ENCODE results near the gene KRTAP25-1.

KRTAP25-1 gene

DNA sequence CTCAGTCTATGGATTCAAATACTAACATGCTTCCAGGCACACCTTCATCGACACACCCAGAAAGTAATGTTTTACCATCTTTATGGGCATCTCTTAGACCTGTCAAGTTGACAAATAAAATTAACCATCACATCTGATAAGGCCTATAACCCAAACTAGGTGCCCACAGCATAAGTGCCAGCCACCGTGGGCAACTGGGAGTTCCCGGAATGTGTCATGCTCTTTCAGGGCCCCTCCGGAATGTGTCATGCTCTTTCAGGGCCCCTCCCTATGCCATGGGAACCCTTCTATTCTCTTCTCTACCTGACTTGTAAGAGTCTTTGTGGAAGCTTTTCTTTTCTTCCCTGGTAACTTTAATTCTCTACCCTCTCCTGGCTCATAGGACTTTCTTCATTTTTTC, 33.2 kb downstream of the KRTAP25-1 start:
- in situ Hi-C loops (cut with HindIII; ENCODE audit: low pct_ligation_motif_present, low pct_unique_long_range_greater_than_20kb, low sequenced_read_pairs): no loop called here
- no peak for DNase-seq

DNA sequence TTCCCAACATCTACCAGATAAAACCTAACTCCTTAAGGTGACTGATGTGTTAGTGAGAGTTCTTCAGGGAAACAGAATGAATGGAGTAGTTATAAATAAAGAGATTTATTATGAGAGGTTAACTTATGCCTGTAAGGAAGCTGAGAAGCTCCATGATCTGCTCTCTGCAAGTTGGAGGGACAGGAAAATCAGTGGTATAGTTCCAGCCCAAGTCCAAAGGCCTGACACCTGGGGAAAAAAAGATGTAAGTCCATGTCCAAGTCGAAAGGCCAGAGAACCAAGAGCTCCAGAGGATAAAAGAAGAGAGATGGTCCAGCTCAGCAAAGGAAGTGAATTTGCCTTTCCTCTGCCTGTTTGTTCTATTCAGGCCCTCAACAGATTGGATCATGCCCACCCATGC, 33.6 kb downstream of the KRTAP25-1 start:
- no peak for DNase-seq
- in situ Hi-C loops (cut with HindIII; ENCODE audit: low pct_ligation_motif_present, low pct_unique_long_range_greater_than_20kb, low sequenced_read_pairs): no loop called here

DNA sequence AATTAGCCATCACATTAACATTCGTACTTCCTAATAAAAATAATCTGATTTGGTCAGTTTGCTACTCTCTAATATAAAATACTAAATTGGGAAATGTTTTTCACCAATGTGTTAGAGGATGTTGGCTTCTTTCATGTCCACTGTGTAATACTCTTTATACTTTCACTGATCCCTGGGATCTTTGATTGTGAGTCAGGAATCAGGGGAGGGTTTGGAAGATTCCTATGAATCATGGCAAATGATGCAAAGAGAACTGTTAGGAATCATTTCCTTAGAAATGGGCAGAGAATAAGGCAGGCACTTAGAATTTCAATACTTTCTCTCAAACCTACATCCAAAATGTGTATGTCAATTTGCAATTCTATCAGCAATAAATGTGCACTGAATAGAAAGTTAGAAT, 37.5 kb downstream of the KRTAP25-1 start:
- in situ Hi-C loops (cut with HindIII; ENCODE audit: low pct_ligation_motif_present, low pct_unique_long_range_greater_than_20kb, low sequenced_read_pairs): no loop called here
- DNase-seq: no peak

DNA sequence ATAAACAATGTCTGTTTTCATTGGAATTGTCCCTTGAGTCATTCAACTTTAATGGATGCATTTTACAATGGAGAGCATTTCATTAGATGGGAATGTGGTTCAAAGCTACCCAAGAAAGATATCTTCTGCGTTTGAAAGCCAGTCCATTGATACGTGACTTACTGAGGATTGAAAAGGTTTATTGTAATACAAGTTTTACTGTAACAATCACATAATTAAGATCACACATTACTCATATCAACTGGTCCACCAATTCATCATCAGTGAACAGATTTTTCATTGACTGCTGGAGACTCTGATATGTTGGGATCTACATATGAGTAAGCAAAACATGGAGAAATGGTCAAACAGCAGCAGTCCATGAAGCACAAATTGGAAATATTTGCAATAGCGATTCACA, 39.4 kb downstream of the KRTAP25-1 start:
- in situ Hi-C loops (cut with HindIII; ENCODE audit: low pct_ligation_motif_present, low pct_unique_long_range_greater_than_20kb, low sequenced_read_pairs): no loop called here
- no peak for DNase-seq

DNA sequence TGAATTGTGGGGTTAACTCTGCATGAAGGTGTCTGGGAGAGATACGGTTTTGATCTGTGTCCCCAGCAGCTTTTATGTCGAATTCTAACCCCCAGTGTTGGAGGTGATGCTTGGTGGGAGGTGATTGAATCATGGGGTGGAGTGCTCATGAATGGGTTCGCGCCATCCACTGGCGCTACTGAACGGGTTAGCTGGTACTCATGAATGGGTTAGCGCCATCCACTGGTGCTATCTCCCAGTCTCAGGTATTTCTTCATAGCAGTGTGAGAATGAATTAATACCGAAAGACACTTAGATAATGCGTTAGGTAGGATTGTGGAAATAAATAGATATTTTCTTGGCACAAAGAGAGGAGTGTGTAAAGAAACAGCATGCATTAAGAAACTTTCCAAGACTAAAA, 40.5 kb downstream of the KRTAP25-1 start:
- in situ Hi-C loops (cut with HindIII; ENCODE audit: low pct_ligation_motif_present, low pct_unique_long_range_greater_than_20kb, low sequenced_read_pairs): no loop called here
- no peak for DNase-seq

DNA sequence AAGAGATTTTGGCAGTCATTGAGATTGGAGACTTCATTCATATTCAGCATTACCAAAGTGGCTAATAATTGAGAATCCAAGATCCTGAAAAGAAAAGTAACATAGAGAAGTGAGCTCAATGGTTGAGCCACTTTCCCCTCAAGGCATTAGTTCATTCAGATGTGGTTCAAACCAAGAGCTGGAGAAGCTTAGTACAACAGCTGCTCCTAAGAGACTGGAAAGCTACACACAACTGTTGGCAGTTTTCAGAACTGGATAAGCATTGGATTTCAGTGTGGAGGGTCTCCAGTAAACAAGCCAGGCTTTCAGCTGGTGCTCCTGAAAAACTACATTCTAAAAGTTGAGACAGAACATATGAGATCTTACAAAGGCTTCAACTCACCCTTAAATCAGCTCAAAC, 44.3 kb downstream of the KRTAP25-1 start:
- in situ Hi-C loops (cut with HindIII; ENCODE audit: low pct_ligation_motif_present, low pct_unique_long_range_greater_than_20kb, low sequenced_read_pairs): no loop called here
- no peak for DNase-seq

DNA sequence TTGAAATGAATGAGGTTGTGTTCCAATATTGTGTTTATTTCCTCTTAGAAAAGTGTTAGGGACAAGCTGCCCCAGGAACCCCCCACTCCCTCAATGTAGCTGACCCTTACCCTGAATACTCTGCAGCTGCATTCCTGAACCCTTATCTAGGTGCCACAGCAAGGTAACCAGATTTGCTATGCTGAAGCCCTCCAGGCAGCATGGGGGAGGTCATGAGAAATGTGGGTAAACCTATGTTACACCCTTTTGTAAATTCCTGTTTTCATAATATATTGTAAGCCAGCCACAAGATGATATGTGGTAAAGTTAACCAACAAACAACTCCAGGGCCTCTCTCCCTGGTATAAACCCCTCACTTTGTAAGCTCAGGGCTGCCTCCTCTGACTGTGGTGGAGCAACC, 45.6 kb downstream of the KRTAP25-1 start:
- no peak for DNase-seq

DNA sequence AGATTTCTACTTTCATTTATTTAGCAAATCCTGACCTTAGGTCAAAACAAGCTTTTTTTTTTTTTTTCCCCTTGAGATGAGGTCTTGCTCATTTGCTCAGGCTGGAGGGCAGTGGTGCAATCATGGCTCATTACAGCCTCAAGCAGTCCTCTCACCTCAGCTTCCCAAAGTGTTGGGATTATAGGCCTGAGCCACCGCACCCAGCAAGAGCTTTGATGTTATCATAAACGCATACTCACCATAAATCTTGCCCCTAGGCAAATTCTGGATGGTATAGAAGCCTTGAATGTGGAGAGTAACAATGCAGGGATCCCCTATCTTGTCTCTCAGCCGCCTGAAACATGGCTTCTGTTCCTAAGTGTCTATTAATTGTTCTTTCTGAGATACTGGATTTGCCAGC, 48.7 kb downstream of the KRTAP25-1 start:
- in situ Hi-C loops (cut with HindIII; ENCODE audit: low pct_ligation_motif_present, low pct_unique_long_range_greater_than_20kb, low sequenced_read_pairs): no loop called here

More for the DNA sequence above, 45.6 kb downstream of the KRTAP25-1 start:
- in situ Hi-C loops (cut with HindIII; ENCODE audit: low pct_ligation_motif_present, low pct_unique_long_range_greater_than_20kb, low sequenced_read_pairs): no loop called here

More for the DNA sequence above, 48.7 kb downstream of the KRTAP25-1 start:
- no peak for DNase-seq
